GM21786 (cell line): ENCODE measurements around the gene PLCL1.

Source experiments
- ATAC-seq: cut with Tn5 transposase; IDR thresholded peaks from one replicate; pipeline ENCODE4 v1.9.1; 2021; ENCODE audit not compliant: unreplicated experiment

Gene PLCL1

GRCh38 chr2:197852108-197852507 lies 47.7 kb downstream of the PLCL1 start:
- no peak for ATAC-seq

GRCh38 chr2:197853549-197853948 lies 49.2 kb downstream of the PLCL1 start:
- no peak for ATAC-seq

- no peak for ATAC-seq
Measured at GRCh38 chr2:197857476-197858107, 53.2 kb downstream of the PLCL1 start.

GRCh38 chr2:197858607-197859140 lies 54.3 kb downstream of the PLCL1 start:
- ATAC-seq = no peak

GRCh38 chr2:197862246-197862955 lies 58.0 kb downstream of the PLCL1 start:
- ATAC-seq = no peak

GRCh38 chr2:197863744-197864143 lies 59.4 kb downstream of the PLCL1 start:
- ATAC-seq = no peak

- no peak for ATAC-seq
Measured at GRCh38 chr2:197866455-197866854, 62.1 kb downstream of the PLCL1 start.

- no peak for ATAC-seq
Measured at GRCh38 chr2:197867033-197867432, 62.6 kb downstream of the PLCL1 start.

- no peak for ATAC-seq
Measured at GRCh38 chr2:197867624-197868023, 63.2 kb downstream of the PLCL1 start.

GRCh38 chr2:197868206-197868605 lies 63.8 kb downstream of the PLCL1 start:
- no peak for ATAC-seq

- ATAC-seq = no peak
Measured at GRCh38 chr2:197869041-197869440, 64.6 kb downstream of the PLCL1 start.

- ATAC-seq = no peak
Measured at GRCh38 chr2:197869501-197870111, 65.2 kb downstream of the PLCL1 start.

GRCh38 chr2:197870137-197870536 lies 65.7 kb downstream of the PLCL1 start:
- ATAC-seq = no peak

- no peak for ATAC-seq
Measured at GRCh38 chr2:197871780-197872456, 67.5 kb downstream of the PLCL1 start.

GRCh38 chr2:197873293-197873701 lies 68.9 kb downstream of the PLCL1 start:
- no peak for ATAC-seq

- ATAC-seq = no peak
Measured at GRCh38 chr2:197875763-197876162, 71.4 kb downstream of the PLCL1 start.

GRCh38 chr2:197876524-197876923 lies 72.1 kb downstream of the PLCL1 start:
- ATAC-seq = no peak

- ATAC-seq = no peak
Measured at GRCh38 chr2:197877038-197877437, 72.6 kb downstream of the PLCL1 start.

- ATAC-seq = no peak
Measured at GRCh38 chr2:197878792-197879191, 74.4 kb downstream of the PLCL1 start.

- ATAC-seq = no peak
Measured at GRCh38 chr2:197879812-197880408, 75.5 kb downstream of the PLCL1 start.
